ENCODE results near the gene KIF21A.
"Not testable (repeated sequence)": the region's sequence is repeated elsewhere in the genome, so short reads cannot be mapped to it uniquely, and the experiment has no call there.

KIF21A gene, protein sequence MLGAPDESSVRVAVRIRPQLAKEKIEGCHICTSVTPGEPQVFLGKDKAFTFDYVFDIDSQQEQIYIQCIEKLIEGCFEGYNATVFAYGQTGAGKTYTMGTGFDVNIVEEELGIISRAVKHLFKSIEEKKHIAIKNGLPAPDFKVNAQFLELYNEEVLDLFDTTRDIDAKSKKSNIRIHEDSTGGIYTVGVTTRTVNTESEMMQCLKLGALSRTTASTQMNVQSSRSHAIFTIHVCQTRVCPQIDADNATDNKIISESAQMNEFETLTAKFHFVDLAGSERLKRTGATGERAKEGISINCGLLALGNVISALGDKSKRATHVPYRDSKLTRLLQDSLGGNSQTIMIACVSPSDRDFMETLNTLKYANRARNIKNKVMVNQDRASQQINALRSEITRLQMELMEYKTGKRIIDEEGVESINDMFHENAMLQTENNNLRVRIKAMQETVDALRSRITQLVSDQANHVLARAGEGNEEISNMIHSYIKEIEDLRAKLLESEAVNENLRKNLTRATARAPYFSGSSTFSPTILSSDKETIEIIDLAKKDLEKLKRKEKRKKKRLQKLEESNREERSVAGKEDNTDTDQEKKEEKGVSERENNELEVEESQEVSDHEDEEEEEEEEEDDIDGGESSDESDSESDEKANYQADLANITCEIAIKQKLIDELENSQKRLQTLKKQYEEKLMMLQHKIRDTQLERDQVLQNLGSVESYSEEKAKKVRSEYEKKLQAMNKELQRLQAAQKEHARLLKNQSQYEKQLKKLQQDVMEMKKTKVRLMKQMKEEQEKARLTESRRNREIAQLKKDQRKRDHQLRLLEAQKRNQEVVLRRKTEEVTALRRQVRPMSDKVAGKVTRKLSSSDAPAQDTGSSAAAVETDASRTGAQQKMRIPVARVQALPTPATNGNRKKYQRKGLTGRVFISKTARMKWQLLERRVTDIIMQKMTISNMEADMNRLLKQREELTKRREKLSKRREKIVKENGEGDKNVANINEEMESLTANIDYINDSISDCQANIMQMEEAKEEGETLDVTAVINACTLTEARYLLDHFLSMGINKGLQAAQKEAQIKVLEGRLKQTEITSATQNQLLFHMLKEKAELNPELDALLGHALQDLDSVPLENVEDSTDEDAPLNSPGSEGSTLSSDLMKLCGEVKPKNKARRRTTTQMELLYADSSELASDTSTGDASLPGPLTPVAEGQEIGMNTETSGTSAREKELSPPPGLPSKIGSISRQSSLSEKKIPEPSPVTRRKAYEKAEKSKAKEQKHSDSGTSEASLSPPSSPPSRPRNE (N-terminal part only)

DNA sequence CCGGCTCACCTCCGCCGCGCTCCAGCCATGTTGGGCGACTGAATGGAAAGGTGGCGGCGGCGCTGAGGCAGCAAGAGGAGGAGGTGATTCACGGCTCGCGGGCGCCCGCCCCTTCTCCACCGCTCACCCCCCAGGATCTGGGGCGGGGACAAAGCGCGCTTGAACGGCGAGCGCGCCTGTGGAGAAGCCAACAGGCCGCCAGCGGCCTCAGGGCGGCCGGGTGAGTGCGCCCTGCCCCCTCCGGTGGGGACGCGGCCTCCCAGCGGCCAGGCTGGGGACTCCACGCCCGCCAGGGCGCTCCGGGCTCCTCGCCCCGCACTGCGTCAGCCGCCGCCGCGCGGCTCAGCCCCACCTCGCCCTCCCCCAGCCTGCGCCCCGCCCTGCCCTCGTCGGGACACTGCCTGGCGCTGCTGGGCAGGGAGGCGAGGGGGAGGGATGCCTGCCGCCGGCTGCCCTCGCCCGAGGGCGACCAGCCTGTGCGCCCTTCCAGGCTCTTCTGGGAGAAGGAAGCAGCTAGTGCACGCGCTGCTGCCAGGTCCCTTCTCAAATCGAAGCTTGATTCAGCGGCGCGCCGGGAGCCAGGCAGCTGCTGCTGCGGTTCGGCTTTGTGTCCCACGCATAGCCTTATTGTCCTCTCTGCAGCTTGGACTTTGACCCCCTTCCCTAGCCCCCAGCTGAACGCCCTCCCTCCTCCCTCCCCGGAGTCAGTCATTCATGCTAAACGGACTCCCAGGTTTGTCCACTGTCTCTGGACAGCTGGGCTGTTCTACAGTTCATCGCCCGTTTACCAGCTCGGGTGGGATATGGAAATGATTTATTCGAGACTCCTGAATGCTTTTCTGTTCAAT lies at the start of gene KIF21A:
KIF21A (minus strand) TSS at position 40 of the 848 bp plus-strand sequence. CDS start 150 bp downstream, outside the sequence.
- DNase-seq (ENCODE audit: low spot score): peak; percentile 93

DNA sequence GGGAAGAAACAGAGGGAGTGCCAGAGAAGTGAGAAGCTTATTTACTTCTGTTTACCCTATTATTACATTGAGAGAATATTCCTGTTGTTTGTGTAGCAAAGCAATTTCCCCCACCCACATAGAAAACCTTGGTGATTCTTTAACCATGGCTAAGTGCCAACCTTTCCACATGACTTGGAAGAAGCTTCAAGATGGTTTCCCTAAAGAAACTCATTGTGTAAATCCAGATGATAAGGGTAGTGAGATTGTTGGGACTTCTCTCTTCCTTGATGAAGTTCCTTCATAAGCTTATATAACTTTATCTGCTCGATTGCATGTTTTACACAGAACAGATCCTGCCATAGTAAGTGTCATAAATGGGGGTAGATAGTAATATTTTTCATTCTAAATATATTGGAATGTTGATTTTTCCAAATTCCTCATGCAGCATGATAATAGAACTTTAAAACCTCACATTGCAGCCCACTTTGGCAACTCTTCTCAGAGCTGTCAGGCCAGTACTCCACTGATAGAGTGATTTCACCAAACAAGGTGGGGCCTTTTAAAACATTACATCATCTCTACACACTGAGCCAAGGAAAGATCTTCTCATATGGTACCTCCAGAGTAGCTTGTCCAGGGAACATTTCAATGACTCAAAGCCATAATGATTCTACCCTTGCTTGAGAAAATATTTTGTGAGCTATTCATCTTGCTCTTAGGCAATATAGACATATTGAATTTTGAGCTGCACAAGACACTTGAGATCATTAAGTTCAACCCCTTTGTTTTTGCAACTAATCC lies 47.8 kb upstream of the KIF21A start:
- no peak for DNase-seq (ENCODE audit: low spot score)

DNA sequence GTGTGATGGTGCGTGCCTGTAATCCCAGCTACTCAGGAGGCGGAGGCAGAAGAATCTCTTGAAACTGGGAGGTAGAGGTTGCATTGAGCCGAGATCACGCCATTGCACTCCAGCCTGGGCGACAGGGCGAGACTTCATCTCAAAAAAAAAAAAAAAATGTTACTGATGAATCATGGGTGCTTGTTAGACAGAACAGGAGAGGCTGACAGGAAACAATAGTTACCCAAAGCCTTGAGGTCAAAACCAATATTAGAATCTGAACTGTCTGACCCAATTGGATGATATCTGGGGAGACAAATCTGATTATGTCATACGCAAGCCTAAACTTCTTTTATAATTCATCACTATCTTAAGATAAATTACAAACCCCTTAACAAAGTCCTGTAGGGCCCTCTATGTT lies 40.7 kb upstream of the KIF21A start:
- no peak for DNase-seq (ENCODE audit: low spot score)

- no peak for DNase-seq (ENCODE audit: low spot score)
Measured at GRCh38 chr12:39483042-39483441, 40.1 kb upstream of the KIF21A start.

- DNase-seq (ENCODE audit: low spot score): no peak
Measured at GRCh38 chr12:39476894-39477293, 34.0 kb upstream of the KIF21A start.

- DNase-seq (ENCODE audit: low spot score): no peak
Measured at GRCh38 chr12:39476121-39476520, 33.2 kb upstream of the KIF21A start.

DNA sequence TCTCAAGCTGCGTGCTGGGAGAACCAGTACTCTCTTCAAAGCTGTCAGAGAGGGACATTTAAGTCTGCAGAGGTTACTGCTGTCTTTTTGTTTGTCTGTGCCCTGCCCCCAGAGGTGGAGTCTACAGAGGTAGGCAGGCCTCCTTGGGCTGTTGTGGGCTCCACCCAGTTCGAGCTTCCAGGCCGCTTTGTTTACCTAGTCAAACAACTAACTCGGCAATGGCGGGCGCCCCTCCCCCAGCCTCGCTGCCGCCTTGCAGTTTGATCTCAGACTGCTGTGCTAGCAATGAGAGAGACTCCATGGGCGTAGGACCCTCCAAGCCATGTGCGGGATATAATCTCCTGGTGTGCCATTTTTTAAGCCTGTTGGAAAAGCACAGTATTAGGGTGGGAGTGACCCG lies 32.2 kb upstream of the KIF21A start:
- not testable (repeated sequence) for DNase-seq (ENCODE audit: low spot score)

GRCh38 chr12:39467432-39467870 lies 24.5 kb upstream of the KIF21A start:
- no peak for DNase-seq (ENCODE audit: low spot score)

DNA sequence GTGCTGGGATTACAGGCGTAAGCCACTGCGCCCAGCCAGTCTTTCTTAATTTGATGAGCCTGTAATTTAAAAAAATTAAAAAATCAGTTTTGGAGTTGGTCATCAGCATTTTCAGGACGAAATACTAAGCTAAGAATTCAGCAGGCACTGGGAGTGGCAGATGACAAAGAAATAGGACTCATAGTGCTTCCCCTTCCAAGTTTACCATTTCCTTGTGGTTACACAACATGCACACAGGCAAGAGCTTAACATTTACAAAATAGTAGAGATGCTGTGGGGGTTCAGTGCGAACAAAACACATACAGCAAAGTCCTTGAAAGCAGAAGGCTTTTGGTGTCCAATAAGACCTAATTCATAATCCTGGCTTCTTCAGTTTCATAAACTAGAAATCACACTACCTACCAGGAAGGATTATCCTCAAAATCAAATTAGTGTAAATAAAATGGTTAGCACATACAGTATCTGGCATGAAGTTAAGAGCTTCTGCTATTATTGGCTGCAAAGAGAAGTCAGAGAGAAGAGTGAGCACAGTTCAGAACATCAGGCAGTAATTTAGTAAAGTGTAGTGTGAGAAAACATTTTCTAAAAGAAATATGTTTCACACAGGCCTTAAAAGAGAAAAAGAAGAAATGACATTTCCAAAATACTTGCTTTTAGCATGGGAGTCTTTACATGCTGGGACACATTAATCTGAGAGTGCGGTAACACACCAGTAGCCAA lies 22.2 kb upstream of the KIF21A start:
- no peak for DNase-seq (ENCODE audit: low spot score)

DNA sequence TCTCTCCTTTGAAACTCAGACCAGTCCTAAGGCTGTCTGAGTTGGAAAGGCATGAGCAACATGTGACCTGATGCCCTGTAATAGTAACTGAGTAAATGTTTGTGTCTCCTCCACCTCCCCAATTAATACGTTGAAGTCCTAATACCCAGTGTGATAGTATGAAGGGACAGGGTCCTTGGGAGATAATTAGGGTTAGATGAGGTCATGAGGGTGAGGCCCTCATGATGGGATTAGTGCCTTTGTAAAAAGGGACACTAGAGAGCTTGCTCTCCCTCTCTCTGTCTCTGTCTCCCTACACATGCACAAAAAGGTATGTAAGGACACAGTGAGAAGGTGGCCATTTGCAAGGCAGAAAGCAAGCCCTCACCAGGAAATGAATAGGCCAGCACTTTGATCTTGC lies 18.1 kb upstream of the KIF21A start:
- DNase-seq (ENCODE audit: low spot score): no peak

- DNase-seq (ENCODE audit: low spot score): no peak
Measured at GRCh38 chr12:39459027-39459434, 16.1 kb upstream of the KIF21A start.

GRCh38 chr12:39451977-39452376 lies 9.1 kb upstream of the KIF21A start:
- no peak for DNase-seq (ENCODE audit: low spot score)

- DNase-seq (ENCODE audit: low spot score): no peak
Measured at GRCh38 chr12:39448038-39448437, 5.1 kb upstream of the KIF21A start.

GRCh38 chr12:39443929-39444209 lies 949 bp upstream of the KIF21A start:
- DNase-seq (ENCODE audit: low spot score): no peak

DNA sequence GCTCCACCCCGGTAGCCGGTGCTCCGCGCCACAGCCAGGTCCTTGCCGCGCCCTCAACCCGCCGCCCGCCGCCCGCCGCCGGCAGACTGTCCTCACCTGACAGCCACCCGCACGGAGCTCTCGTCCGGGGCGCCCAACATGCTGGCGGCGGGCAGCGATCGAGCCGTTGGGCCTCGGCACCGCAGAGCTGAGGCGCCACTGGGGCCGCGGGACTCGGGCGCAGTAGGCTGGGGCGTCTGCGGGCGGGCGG lies 164 bp downstream of the KIF21A start:
- DNase-seq (ENCODE audit: low spot score): no peak

DNA sequence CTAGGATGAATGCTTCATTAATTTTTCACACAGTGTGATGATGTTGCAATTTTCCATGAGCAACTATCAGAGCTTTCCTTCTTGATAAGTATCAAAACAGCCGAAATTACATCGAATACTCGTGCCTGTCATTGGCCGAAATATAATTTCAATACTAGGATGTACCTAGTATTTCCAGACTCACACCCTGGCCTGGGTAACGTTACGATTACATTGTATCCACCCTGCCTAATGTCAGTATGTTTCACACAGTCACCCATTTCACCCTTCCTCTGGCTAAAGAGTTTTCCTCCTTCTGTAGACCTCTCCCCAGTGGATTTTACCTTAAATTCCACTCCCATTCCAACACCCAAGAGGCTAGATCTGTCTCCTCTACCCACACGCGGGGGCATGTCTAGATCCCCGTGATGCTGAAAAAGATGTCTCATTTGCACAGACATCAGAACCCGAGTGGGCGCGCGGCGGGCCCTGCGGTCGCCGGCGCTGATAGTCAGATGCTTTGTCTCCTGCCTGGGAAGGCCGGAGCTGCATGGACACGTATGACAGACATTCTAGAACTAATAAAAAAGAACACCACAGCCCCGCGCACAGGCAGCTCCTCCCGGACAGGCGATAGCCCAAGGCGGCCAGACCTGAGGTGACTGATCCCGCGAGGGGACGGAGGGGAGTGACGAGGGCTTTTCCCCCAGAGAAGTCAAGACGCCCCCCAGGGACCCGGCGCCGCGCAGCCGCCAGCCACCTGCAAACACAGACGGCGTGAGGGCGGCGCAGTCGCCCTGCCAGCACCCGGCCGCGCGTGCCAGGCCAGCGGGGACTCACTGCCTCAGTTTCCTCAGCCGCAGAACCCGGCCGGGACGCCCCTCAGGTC lies 723 bp downstream of the KIF21A start:
- DNase-seq (ENCODE audit: low spot score): peak; percentile 78

DNA sequence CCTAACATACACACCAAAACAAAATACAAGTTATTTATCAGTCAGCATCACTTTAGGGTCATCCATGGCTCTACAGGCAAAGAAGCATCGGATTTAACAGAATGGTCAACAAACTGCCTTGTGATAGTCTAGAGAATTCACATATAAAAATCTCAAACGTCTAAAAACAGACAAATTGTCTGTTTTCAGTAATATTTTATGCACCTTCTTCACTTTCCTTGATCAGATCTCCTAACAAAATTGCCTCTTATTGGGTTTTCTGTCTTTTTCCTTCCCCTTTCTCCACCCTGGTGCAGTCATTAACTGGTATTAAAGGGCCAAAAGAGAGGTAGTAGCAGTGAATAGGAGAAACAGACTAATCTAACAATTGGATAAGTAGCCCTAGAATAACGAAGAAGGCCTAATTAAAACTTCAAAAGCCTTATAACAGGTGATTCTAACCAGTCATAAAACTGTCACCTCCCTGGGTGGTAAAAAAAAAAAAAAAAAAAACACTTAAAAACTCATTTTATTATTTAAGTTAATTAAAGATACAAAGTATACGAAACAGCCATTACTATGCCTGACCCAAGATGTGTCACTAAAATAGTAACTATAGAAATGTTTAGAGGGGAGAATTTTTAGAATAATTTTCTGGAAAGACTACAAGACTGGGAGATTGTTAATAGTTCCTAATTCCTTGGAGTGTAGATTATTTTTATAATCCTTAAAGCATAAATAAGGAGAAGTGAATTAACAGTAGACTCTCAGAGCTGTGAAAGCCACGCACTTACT lies 1.5 kb downstream of the KIF21A start:
- no peak for DNase-seq (ENCODE audit: low spot score)

DNA sequence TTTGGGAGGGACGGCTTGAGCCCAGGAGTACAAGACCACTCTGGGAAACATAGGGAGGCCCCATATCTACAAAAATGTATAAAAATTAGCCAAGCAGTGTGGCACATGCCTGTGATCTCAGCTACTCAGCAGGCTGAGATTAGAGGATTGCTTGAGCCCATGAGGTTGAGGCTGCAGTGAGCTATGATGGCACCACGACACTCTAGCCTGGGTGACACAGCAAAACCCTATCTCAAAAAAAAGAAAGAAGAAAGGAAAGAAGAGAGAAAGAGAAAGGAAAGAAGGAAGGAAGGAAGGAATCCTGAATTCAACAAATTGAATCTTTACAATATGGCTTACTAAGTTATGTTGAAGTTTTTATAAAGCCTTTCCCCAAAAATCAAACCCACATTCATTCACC lies 2.1 kb downstream of the KIF21A start:
- no peak for DNase-seq (ENCODE audit: low spot score)

- DNase-seq (ENCODE audit: low spot score): no peak
Measured at GRCh38 chr12:39440101-39440500, 2.8 kb downstream of the KIF21A start.
